GM08714 (cell line): Measurements from ENCODE around the gene MRPL10.
"Not testable (repeated sequence)": the region's sequence is repeated elsewhere in the genome, so short reads cannot be mapped to it uniquely, and the experiment has no call there.

Source experiments
- H3K4me3 ChIP-seq: fragments of 200-500 bp; sonication (Bioruptor generic); 2 replicates; pipeline ENCODE4 v1.5.1; 2014; ENCODE audit warnings: mild to moderate bottlenecking, low read length, inconsistent platforms
- ZNF274 ChIP-seq: IDR thresholded peaks from 2 replicates; pipeline ENCODE4 v1.6.1; 2012; ENCODE audit warnings: mild to moderate bottlenecking, low read depth, low read length

MRPL10 gene

GRCh38 chr17:47785538-47786123, 45.7 kb downstream of the MRPL10 start:
- no peak for TF ChIP-seq ZNF274
- H3K4me3 ChIP-seq, result no peak overlapping the region

DNA sequence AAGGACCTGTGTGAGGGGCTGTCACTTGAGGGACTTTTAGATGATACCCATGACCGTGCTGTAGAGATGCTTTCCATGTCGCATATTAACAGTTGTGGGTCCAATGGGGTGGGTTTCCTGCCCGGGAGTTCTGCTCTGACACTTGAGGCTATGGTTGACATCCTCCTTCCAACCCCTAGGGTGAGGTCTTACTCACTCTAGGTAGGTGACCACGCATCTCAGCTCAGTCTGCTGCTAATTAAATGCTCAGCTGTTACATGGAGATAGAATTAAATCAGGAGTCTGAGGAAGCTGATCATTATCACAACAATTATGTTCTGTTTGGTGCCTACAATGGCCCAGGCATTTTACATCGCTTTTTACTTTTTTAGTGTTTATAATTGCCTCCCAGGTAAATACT, 49.9 kb downstream of the MRPL10 start:
- no peak overlapping the region for H3K4me3 ChIP-seq
- no peak for TF ChIP-seq ZNF274

- no peak for TF ChIP-seq ZNF274
Observed at GRCh38 chr17:47778184-47778635, 53.1 kb downstream of the MRPL10 start.

GRCh38 chr17:47776330-47777197, 54.8 kb downstream of the MRPL10 start:
- H3K4me3 ChIP-seq, result no peak overlapping the region

More at GRCh38 chr17:47778184-47778635, 53.1 kb downstream of the MRPL10 start:
- no peak overlapping the region for H3K4me3 ChIP-seq

GRCh38 chr17:47774987-47775580, 56.3 kb downstream of the MRPL10 start:
- no peak overlapping the region for H3K4me3 ChIP-seq
- no peak for TF ChIP-seq ZNF274

More at GRCh38 chr17:47776330-47777197, 54.8 kb downstream of the MRPL10 start:
- no peak for TF ChIP-seq ZNF274

- no peak overlapping the region for H3K4me3 ChIP-seq
- TF ChIP-seq ZNF274, result no peak
Observed at GRCh38 chr17:47774331-47774730, 57.0 kb downstream of the MRPL10 start.

DNA sequence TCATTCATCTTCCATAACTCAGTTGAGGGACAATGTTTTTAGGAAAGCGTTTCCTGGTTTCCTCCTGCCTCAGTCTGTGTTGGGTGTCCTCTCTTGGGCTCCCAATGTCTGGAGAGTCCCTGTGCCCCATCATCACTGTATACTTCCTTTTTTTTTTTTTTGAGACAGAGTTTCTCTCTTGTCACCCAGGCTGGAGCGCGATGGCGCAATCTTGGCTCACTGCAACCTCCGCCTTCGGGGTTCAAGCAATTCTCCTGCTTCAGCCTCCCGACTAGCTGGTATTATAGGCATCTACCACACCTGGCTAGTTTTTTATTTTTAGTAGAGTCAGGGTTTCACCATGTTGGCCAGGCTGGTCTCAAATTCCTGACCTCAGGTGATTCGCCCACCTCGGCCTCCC, 57.7 kb downstream of the MRPL10 start:
- not testable (repeated sequence) for H3K4me3 ChIP-seq
